Measurements from ENCODE around the gene MSH2.
"Not testable (repeated sequence)": the region's sequence is repeated elsewhere in the genome, so short reads cannot be mapped to it uniquely, and the experiment has no call there.

Gene MSH2

DNA sequence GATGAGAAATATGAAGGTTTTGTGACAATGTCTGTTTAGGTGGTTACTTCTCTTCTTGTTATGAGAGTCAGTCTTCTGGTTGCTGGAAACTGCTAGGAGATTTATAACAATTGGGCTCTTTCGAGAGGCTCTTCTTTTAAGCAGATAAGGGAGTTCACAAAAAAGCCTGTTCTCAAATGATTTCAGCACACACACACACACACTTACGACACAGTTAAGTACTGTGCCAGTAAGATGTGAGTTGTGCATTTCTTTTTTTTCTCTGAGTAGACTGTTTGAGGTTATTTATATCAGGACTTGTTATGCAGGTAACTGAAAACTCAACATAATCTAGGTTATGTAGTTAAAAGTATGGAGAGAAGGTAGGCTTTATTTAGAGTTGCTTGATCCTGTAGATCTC lies 49.8 kb downstream of the MSH2 start:
- Histone ChIP-seq H3F3A (ENCODE audit: insufficient read depth, low read length) (no peaks in the 10 kb centered on the region), H3K27me3 (replicated peaks; ENCODE audit: insufficient read depth, low read length) (no peaks in the 10 kb centered on the region), H3K9ac (ENCODE audit: low read length) (no peak overlapping the region), H2AFZ (ENCODE audit: low read length) (no peak overlapping the region), H3K4me3 (ENCODE audit: low read length) (no peak overlapping the region), H3K9me3 (replicated peaks; ENCODE audit: insufficient read depth, low read length) (no peaks in the 10 kb centered on the region), H3K9me2 (replicated peaks; ENCODE audit: insufficient read depth, low read length) (no peaks in the 10 kb centered on the region), H3K27ac (ENCODE audit: low read length) (no peak overlapping the region), H3K36me3 (replicated peaks; ENCODE audit: insufficient read depth, low read length) (no peaks in the 10 kb centered on the region), H3K4me1 (ENCODE audit: low read length) (no peaks in the 10 kb centered on the region), H3K79me2 (ENCODE audit: low read length) (no peaks in the 10 kb centered on the region), H4K20me1 (ENCODE audit: insufficient read depth, low read length) (no peaks in the 10 kb centered on the region), H3K4me2 (ENCODE audit: low read depth, low read length) (no peak overlapping the region)
- no peak for DNase-seq
- TF ChIP-seq CTCF (IDR thresholded peaks at IDR 0.05; ENCODE audit: low read length) (no peak), EZH2 (optimal IDR thresholded peaks at IDR 0.05; ENCODE audit: low read depth, low read length) (no peak), EZH2phosphoT487 (IDR thresholded peaks at IDR 0.05; ENCODE audit: low read length) (no peak)

GRCh38 chr2:47454818-47455217 lies 51.9 kb downstream of the MSH2 start:
- H3K36me3 ChIP-seq (replicated peaks; ENCODE audit: insufficient read depth, low read length); H3K4me3 ChIP-seq (ENCODE audit: low read length): not testable (repeated sequence)

DNA sequence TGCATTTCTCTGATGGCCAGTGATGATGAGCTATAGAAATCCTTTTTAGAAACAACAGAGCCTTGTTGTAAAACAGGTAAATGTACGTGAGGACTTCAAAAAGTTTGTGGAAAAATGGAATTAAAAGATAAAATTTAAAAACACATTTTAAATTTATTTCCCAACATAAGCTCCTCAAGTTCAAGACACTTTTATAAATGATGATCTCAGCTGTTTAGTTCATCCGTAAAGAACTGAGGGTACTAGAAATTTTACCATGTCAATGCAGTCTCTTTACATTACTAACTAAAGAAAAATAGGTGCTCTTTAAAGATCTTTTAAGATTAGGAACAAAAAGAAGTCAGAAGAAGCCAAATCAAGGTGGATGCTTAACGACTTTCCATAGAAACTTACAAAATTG lies 52.5 kb downstream of the MSH2 start:
- no peaks in the 10 kb centered on the region for H3K4me1 ChIP-seq (ENCODE audit: low read length)

More at GRCh38 chr2:47454818-47455217, 51.9 kb downstream of the MSH2 start:
- DNase-seq; H3K4me1 ChIP-seq (ENCODE audit: low read length); H3K9me3 ChIP-seq (replicated peaks; ENCODE audit: insufficient read depth, low read length); H3K79me2 ChIP-seq (ENCODE audit: low read length); H3F3A ChIP-seq (ENCODE audit: insufficient read depth, low read length); H3K27me3 ChIP-seq (replicated peaks; ENCODE audit: insufficient read depth, low read length); H3K4me2 ChIP-seq (ENCODE audit: low read depth, low read length); H3K9me2 ChIP-seq (replicated peaks; ENCODE audit: insufficient read depth, low read length); H3K9ac ChIP-seq (ENCODE audit: low read length); H3K27ac ChIP-seq (ENCODE audit: low read length); H4K20me1 ChIP-seq (ENCODE audit: insufficient read depth, low read length); H2AFZ ChIP-seq (ENCODE audit: low read length): not testable (repeated sequence)

GRCh38 chr2:47456851-47457250 lies 53.9 kb downstream of the MSH2 start:
- no peak for DNase-seq
- Histone ChIP-seq H3K36me3 (replicated peaks; ENCODE audit: insufficient read depth, low read length) (no peaks in the 10 kb centered on the region), H3K4me1 (ENCODE audit: low read length) (no peaks in the 10 kb centered on the region), H3K9me3 (replicated peaks; ENCODE audit: insufficient read depth, low read length) (no peaks in the 10 kb centered on the region), H3K4me3 (ENCODE audit: low read length) (no peak overlapping the region), H2AFZ (ENCODE audit: low read length) (no peak overlapping the region), H3K9ac (ENCODE audit: low read length) (no peak overlapping the region), H4K20me1 (ENCODE audit: insufficient read depth, low read length) (no peaks in the 10 kb centered on the region), H3K4me2 (ENCODE audit: low read depth, low read length) (no peak overlapping the region), H3F3A (ENCODE audit: insufficient read depth, low read length) (no peaks in the 10 kb centered on the region), H3K79me2 (ENCODE audit: low read length) (no peaks in the 10 kb centered on the region), H3K9me2 (replicated peaks; ENCODE audit: insufficient read depth, low read length) (no peaks in the 10 kb centered on the region), H3K27me3 (replicated peaks; ENCODE audit: insufficient read depth, low read length) (no peaks in the 10 kb centered on the region), H3K27ac (ENCODE audit: low read length) (no peak overlapping the region)
- TF ChIP-seq EZH2 (optimal IDR thresholded peaks at IDR 0.05; ENCODE audit: low read depth, low read length) (no peak), EZH2phosphoT487 (IDR thresholded peaks at IDR 0.05; ENCODE audit: low read length) (no peak), CTCF (IDR thresholded peaks at IDR 0.05; ENCODE audit: low read length) (no peak)

More for the DNA sequence above, 52.5 kb downstream of the MSH2 start:
- Histone ChIP-seq H3K27me3 (replicated peaks; ENCODE audit: insufficient read depth, low read length) (no peaks in the 10 kb centered on the region), H3K4me3 (ENCODE audit: low read length) (no peak overlapping the region), H3K79me2 (ENCODE audit: low read length) (no peaks in the 10 kb centered on the region), H3K27ac (ENCODE audit: low read length) (no peak overlapping the region), H4K20me1 (ENCODE audit: insufficient read depth, low read length) (no peaks in the 10 kb centered on the region), H3K9ac (ENCODE audit: low read length) (no peak overlapping the region), H3K9me3 (replicated peaks; ENCODE audit: insufficient read depth, low read length) (no peaks in the 10 kb centered on the region), H3K36me3 (replicated peaks; ENCODE audit: insufficient read depth, low read length) (no peaks in the 10 kb centered on the region), H3F3A (ENCODE audit: insufficient read depth, low read length) (no peaks in the 10 kb centered on the region), H3K9me2 (replicated peaks; ENCODE audit: insufficient read depth, low read length) (no peaks in the 10 kb centered on the region), H3K4me2 (ENCODE audit: low read depth, low read length) (no peak overlapping the region), H2AFZ (ENCODE audit: low read length) (no peak overlapping the region)
- DNase-seq, result no peak
- TF ChIP-seq CTCF (IDR thresholded peaks at IDR 0.05; ENCODE audit: low read length) (no peak), EZH2 (optimal IDR thresholded peaks at IDR 0.05; ENCODE audit: low read depth, low read length) (no peak)

Measured in MM.1S (cell line).